DMS 273 treated with DMSO at 0.1 percent for 48 hours (cell line): ENCODE measurements around the gene RIPK3.

ENCODE experiments used
- DNase-seq: peaks from one replicate; lab custom pipeline; 2025; lab: John Stamatoyannopoulos, UW

The RIPK3 gene

DNA sequence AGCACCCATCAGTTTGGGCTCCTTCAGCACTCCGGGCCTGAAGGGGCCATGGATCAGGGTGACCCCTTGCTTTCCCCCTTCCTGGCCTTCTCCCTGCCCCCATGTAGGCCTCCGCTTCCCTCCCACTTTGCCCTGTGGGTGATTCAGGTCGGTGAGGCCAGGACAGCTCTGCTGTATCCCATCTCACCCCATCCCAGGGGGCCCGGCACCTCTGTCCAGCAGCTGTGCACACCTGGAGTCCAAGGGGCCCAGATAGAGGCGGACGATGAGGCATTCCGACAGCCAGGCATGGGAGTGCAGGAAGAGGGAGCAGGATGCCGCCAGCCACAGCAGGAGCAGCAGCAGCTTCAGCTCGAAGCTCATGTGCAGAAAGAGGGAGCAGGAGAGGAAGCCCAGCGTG lies 17.1 kb downstream of the RIPK3 start:
- no peak for DNase-seq

- no peak for DNase-seq
Observed at GRCh38 chr14:24321212-24321975, 18.4 kb downstream of the RIPK3 start.

DNA sequence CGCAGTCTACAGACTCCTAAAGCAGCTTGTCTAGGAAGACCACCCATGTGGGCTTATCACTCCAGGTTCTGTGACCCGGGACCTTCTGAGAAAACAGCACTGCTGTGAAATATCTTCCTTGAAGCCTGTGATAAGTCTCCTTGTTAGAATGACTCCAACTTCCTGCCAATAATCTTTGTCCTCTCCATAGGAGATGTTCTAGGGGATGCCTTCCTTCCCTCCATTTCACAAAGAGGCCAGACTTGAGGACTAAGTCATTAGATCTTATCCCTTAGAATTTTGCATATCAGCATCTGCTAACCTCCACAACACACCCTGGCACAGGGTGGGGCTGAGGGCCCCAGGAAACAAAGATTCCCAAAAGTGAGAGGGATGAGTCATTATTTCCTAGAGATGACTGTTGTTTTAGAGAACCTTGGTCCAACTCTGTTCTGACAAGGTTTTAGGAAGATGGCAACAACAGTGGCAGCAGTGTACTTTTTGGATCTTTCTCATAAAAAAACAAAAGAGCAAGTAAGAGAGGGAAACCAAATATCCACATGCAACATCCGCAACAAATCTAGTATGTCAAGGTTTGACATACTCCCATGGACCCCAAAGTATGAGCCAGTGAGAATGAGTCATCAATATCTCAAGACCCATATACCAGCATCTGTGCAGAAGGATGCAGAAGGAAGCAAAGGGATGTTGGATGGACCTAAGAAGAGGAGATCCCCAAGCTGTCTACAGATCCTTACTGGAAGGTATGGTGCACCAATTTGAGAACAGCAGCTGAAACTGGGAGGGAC lies 22.5 kb downstream of the RIPK3 start:
- no peak for DNase-seq

DNA sequence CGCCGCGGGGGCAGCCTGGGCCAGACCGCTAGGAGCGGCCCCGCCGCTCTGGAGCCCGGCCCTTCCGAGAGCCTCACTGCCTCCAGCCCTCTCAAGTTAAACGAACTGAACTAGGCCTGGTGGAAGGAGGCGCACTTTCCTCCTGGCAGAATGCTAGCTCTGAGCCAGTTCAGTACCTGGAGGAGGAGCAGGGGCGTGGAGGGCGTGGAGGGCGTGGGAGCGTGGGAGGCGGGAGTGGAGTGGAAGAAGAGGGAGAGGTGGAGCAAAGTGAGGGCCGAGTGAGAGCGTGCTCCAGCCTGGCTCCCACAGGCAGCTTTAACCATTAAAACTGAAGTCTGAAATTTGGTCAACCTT lies 23.2 kb downstream of the RIPK3 start:
- no peak for DNase-seq

DNA sequence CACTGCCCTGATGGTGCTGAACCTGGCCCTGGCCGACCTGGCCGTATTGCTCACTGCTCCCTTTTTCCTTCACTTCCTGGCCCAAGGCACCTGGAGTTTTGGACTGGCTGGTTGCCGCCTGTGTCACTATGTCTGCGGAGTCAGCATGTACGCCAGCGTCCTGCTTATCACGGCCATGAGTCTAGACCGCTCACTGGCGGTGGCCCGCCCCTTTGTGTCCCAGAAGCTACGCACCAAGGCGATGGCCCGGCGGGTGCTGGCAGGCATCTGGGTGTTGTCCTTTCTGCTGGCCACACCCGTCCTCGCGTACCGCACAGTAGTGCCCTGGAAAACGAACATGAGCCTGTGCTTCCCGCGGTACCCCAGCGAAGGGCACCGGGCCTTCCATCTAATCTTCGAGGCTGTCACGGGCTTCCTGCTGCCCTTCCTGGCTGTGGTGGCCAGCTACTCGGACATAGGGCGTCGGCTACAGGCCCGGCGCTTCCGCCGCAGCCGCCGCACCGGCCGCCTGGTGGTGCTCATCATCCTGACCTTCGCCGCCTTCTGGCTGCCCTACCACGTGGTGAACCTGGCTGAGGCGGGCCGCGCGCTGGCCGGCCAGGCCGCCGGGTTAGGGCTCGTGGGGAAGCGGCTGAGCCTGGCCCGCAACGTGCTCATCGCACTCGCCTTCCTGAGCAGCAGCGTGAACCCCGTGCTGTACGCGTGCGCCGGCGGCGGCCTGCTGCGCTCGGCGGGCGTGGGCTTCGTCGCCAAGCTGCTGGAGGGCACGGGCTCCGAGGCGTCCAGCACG lies 23.8 kb downstream of the RIPK3 start:
- DNase-seq, result no peak

- no peak for DNase-seq
Observed at GRCh38 chr14:24315243-24315806, 24.5 kb downstream of the RIPK3 start.

- no peak for DNase-seq
Observed at GRCh38 chr14:24314377-24315193, 25.2 kb downstream of the RIPK3 start.

GRCh38 chr14:24313913-24314312 lies 25.9 kb downstream of the RIPK3 start:
- DNase-seq, result no peak

DNA sequence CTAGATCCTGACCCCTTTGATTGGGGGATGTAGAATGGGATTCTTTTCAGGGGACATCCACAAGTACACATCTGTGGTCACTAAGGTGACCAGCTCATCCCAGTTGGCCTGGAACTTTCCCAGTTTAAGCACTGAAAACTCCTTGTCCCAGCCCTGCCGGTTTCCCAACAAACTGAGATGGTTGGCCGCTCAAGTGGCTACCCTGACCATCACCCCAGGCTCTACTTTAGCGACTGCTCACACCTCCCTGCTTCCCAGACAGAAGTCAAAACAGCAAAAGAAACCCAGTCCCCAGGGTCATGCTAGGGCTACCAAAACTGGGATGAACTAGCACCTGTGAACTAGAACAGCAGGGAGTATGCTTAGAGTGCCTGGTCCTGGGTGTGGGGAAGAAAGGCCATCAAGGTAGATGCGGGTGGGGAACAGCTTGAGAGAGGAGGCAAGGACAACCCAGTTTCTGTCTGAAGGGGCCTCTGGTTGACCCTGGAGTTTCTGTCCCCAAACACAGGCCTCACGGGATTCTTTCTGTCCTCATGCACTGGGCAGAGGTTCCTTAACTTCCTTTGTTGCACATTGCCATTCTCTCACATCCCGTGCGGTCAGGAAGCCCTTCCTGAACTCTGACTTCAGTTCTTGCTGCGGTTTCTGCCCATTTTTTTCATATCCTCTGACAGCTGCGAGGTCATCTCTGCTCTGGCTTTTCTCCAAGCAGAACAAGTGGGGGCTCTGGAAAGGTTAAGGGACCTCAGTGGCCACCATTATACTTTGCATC lies 26.9 kb downstream of the RIPK3 start:
- no peak for DNase-seq

GRCh38 chr14:24311837-24312615 lies 27.8 kb downstream of the RIPK3 start:
- DNase-seq, result no peak

GRCh38 chr14:24310646-24311604 lies 28.9 kb downstream of the RIPK3 start, which contains the start of gene LTB4R:
LTB4R (plus strand) TSS chr14:24311502; CDS start chr14:24315652, 4,150 bp downstream.
- no peak for DNase-seq

GRCh38 chr14:24310265-24310645 lies 29.5 kb downstream of the RIPK3 start:
- no peak for DNase-seq

- DNase-seq, result no peak
Observed at GRCh38 chr14:24309538-24310264, 30.1 kb downstream of the RIPK3 start, which contains the start of gene LTB4R2. LTB4R2 (plus strand) TSS chr14:24310140; CDS start chr14:24310665, 525 bp downstream.

- DNase-seq, result no peak
Observed at GRCh38 chr14:24308342-24309124, 31.3 kb downstream of the RIPK3 start.

DNA sequence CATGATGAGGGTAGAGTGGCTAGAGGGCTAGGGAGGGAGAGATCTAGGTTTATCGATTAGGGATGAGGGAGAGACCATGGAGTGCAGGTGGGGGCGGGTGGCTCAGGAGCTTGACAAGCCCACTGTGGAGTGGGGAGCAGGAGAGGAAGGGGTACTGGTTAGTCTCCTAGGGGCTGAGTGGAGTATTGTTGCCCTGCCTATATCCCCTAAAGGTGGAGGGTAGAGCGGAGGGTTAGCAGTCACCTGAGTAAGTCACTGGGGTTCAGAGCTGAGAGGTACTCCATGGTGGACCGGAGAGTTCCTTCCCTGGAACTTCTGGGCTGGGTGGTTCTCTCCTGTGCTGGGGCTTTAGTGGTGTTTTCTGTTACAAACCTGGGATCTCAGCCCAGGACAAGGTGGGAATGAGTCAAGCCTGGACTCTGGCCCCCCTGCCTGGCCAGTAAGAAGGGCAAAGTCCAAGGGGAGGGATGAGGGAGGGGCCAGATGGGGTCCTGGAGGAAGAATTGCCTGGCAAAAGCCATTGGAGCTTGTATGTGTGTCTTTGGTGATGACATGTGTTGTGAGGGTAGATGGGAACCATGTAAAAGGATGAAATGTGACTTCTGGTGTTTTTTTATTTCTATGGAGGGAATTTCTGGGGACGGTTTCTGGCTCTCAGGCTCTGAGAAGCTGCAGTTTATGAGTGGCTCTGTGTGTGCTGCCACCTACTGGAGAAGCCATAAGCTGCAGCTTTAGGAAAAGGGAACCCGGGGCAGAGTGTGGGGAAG lies 32.0 kb downstream of the RIPK3 start, which contains the start of gene CIDEB:
Gene CIDEB, minus strand, starts transcription at position 403 of the 767 bp plus-strand sequence. Its CDS starts 119 bp downstream, at position 284.
- no peak for DNase-seq

- DNase-seq, result no peak
Observed at GRCh38 chr14:24307156-24307574, 32.6 kb downstream of the RIPK3 start.
